Left lung (tissue), 10 donors: ENCODE measurements around the gene SLC26A11. TPM values are rescaled to one million over a fixed set of nuclear protein-coding genes. Genes with fewer than 3 reads are reported as not detected.

Source experiments
- ATAC-seq: fragments of 200-7000 bp; cut with Tn5 transposase; one replicate; pipeline ENCODE4 v1.9.1; 2020; ENCODE audit warnings: moderate library complexity
- DNase-seq, 4 donors: peaks; one replicate each; pipeline ENCODE4 v3.0.0-alpha.2; 2013 to 2020
- H3K27ac ChIP-seq, 2 donors: fragments of 200-600 bp; sonication (generic) in 1 of 2; one replicate each; pipeline versions ENCODE4 v1.5.0 to v1.8.0; 2020 to 2021
- H3K27me3 ChIP-seq, 2 donors: fragments of 200-600 bp; sonication (generic) in 1 of 2; one replicate each; pipeline versions ENCODE4 v1.5.0 to v1.8.0; 2020 to 2021
- H3K36me3 ChIP-seq, 2 donors: fragments of 200-600 bp; sonication (generic) in 1 of 2; one replicate each; pipeline versions ENCODE4 v1.5.0 to v1.8.0; 2020 to 2021
- H3K4me1 ChIP-seq, 2 donors: fragments of 200-600 bp; one replicate each; pipeline ENCODE4 v1.8.0; 2021
- H3K4me3 ChIP-seq, 2 donors: fragments of 200-600 bp; sonication (generic) in 1 of 2; one replicate each; pipeline versions ENCODE4 v1.5.0 to v1.8.0; 2020 to 2021; ENCODE audit warnings: mild to moderate bottlenecking in 1 of 2
- H3K9me3 ChIP-seq, 2 donors: fragments of 200-600 bp; sonication (generic) in 1 of 2; one replicate each; pipeline versions ENCODE4 v1.5.0 to v1.8.0; 2020 to 2021
- CTCF ChIP-seq, 2 donors: fragments of 200-600 bp; sonication (generic) in 1 of 2; IDR thresholded peaks; one replicate each; pipeline versions ENCODE4 v1.5.0 to v1.8.0; 2021; ENCODE audit warnings: antibody characterized with exemption in 2 of 2
- intact Hi-C, 2 donors: fragments of 100-400 bp; cut with DNase I; formaldehyde crosslinking; loops; one replicate each; pipeline versions ENCODE4 v1.11.2 to v1.14.2; 2022
- polyA plus RNA-seq, 6 donors: library from polyadenylated mRNA; unstranded; fragments of 120-200 nt; gene quantifications; one replicate each; pipeline ENCODE4 v1.2.1, GENCODE V29; 2013; ENCODE audit not compliant: insufficient read length in 6 of 6
- total RNA-seq, 2 donors: library from RNA; stranded (reverse); fragmentation: NEBNext Ultra II Directional; extraction: Animal tissue kit (Norgen Biotek cat#: 25700); gene quantifications; one replicate each; pipeline ENCODE4 v1.2.1, GENCODE V29; 2021
- donor health status: DM: no; HTN: yes; CAD: no.
- donor health status: DM: no; HTN: no; CAD: no.

SLC26A11 gene
- total and polyA plus RNA-seq, 8 donors, result 22.3 to 36.0 (median 24.6) TPM

GRCh38 chr17:80212962-80213642, 7.1 kb upstream of the SLC26A11 start:
- Histone ChIP-seq H3K27ac (peak overlapping the region in 1 of 2 donors; percentile 62), H3K27me3 (no peaks in the 10 kb centered on the region), H3K4me1 (peaks cover 0 to 22% of the 10 kb centered on the region in 2 donors), H3K36me3 (peaks cover 0 to 100% of the 10 kb centered on the region in 2 donors), H3K4me3 (no peak overlapping the region), H3K9me3 (no peaks in the 10 kb centered on the region)
- ATAC-seq (peak; percentile 31), DNase-seq (peak in 2 of 4 donors; percentile 83 to 86)
- intact Hi-C loops, result no loop called here
- no peak for TF ChIP-seq CTCF (IDR thresholded peaks at IDR 0.05)

- no peak for TF ChIP-seq CTCF (IDR thresholded peaks at IDR 0.05)
- Histone ChIP-seq H3K27me3 (no peaks in the 10 kb centered on the region), H3K4me1 (peaks cover 0 to 27% of the 10 kb centered on the region in 2 donors), H3K36me3 (peaks cover 0 to 97% of the 10 kb centered on the region in 2 donors), H3K4me3 (no peak overlapping the region), H3K9me3 (no peaks in the 10 kb centered on the region), H3K27ac (peak overlapping the region in 1 of 2 donors; percentile 62)
- ATAC-seq (no peak), DNase-seq (peak in 1 of 4 donors; percentile 69)
- intact Hi-C loops, result no loop called here
These were observed 6.6 kb upstream of the SLC26A11 start for GRCh38 chr17:80213643-80213975.

GRCh38 chr17:80214012-80214877, 6.0 kb upstream of the SLC26A11 start:
- DNase-seq, result peak in 1 of 4 donors; percentile 58
- H3K36me3 ChIP-seq, result peaks cover 0 to 91% of the 10 kb centered on the region in 2 donors
- H3K9me3 ChIP-seq, result no peaks in the 10 kb centered on the region
- intact Hi-C loops, result no loop called here
- TF ChIP-seq CTCF (IDR thresholded peaks at IDR 0.05), result no peak
- H3K27ac ChIP-seq, result no peak overlapping the region
- no peaks in the 10 kb centered on the region for H3K27me3 ChIP-seq
- no peak for ATAC-seq
- no peak overlapping the region for H3K4me3 ChIP-seq
- peaks cover 2 to 34% of the 10 kb centered on the region in 2 donors for H3K4me1 ChIP-seq

- peak in 1 of 4 donors; percentile 69 for DNase-seq
- Histone ChIP-seq H3K4me3 (no peak overlapping the region), H3K9me3 (no peaks in the 10 kb centered on the region), H3K27me3 (no peaks in the 10 kb centered on the region), H3K36me3 (peaks cover 0 to 85% of the 10 kb centered on the region in 2 donors), H3K27ac (no peak overlapping the region), H3K4me1 (peaks cover 5 to 38% of the 10 kb centered on the region in 2 donors)
- intact Hi-C loops, result no loop called here
- no peak for ATAC-seq
- TF ChIP-seq CTCF (IDR thresholded peaks at IDR 0.05), result no peak
These were observed 5.4 kb upstream of the SLC26A11 start for GRCh38 chr17:80214878-80215210.
